WTC11 (cell line): Measurements from ENCODE around the gene KAT2B.

ENCODE experiments used
- CTCF ChIP-seq: fragments of 200-600 bp; IDR thresholded peaks from 2 replicates; pipeline ENCODE4 v1.8.0; 2022; ENCODE audit warnings: antibody characterized with exemption
- FOXJ3 ChIP-seq: sonication (generic); formaldehyde crosslinking; IDR thresholded peaks from 2 replicates; pipeline ENCODE4 v1.9.0; 2021; ENCODE audit warnings: missing genetic modification reagents, mild to moderate bottlenecking, borderline replicate concordance
- PRRX2 ChIP-seq: fragments of 250-450 bp; sonication (Bioruptor Pico); IDR thresholded peaks from 2 replicates; pipeline ENCODE4 v1.8.0; 2021; ENCODE audit warnings: mild to moderate bottlenecking
- ZNF396 ChIP-seq: fragments of 250-450 bp; sonication (Bioruptor Pico); IDR thresholded peaks from 2 replicates; pipeline ENCODE4 v1.8.0; 2021; ENCODE audit warnings: mild to moderate bottlenecking, moderate library complexity, borderline replicate concordance
- TF ChIP-seq, protein P1 (sequence below): sonication (generic); formaldehyde crosslinking; IDR thresholded peaks from 2 replicates; pipeline ENCODE4 v1.8.0; 2022; ENCODE audit warnings: missing genetic modification reagents

- TF ChIP-seq CTCF = no peak
- TF ChIP-seq FOXJ3 = no peak
- TF ChIP-seq PRRX2 (CRISPR knock-in tag) = no peak
- TF ChIP-seq, protein P1, sequence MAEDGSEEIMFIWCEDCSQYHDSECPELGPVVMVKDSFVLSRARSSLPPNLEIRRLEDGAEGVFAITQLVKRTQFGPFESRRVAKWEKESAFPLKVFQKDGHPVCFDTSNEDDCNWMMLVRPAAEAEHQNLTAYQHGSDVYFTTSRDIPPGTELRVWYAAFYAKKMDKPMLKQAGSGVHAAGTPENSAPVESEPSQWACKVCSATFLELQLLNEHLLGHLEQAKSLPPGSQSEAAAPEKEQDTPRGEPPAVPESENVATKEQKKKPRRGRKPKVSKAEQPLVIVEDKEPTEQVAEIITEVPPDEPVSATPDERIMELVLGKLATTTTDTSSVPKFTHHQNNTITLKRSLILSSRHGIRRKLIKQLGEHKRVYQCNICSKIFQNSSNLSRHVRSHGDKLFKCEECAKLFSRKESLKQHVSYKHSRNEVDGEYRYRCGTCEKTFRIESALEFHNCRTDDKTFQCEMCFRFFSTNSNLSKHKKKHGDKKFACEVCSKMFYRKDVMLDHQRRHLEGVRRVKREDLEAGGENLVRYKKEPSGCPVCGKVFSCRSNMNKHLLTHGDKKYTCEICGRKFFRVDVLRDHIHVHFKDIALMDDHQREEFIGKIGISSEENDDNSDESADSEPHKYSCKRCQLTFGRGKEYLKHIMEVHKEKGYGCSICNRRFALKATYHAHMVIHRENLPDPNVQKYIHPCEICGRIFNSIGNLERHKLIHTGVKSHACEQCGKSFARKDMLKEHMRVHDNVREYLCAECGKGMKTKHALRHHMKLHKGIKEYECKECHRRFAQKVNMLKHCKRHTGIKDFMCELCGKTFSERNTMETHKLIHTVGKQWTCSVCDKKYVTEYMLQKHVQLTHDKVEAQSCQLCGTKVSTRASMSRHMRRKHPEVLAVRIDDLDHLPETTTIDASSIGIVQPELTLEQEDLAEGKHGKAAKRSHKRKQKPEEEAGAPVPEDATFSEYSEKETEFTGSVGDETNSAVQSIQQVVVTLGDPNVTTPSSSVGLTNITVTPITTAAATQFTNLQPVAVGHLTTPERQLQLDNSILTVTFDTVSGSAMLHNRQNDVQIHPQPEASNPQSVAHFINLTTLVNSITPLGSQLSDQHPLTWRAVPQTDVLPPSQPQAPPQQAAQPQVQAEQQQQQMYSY (CRISPR knock-in tag) = no peak
- no peak for TF ChIP-seq ZNF396
Measured at GRCh38 chr3:20072422-20072821, 32.2 kb downstream of the KAT2B start.
